ENCODE measurements around the gene FMN2.

FMN2 gene

DNA sequence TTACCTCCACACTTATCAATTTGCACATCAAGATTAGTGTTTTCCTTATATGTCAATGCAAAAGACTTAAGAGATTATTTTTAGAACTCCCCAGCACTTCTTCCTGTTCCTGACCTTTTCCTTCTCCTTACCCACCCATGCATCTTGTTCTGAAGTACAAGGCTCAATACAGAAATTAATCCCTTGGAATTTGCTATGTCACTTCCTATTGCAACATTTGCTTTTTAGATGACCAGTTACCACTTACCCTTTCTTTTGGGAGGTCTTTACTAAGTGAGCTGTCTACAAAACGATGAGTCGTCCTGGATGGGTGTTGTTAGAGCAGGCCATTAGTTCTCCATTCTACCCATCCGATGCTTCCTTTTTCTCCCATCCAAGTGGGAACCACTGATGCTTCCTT, 221.2 kb downstream of the FMN2 start:
- no peaks in the 10 kb centered on the region for H3F3A ChIP-seq (ENCODE audit: control insufficient read depth, insufficient read depth)

GRCh38 chr1:240314845-240315801, 223.4 kb downstream of the FMN2 start:
- Histone ChIP-seq H3K36me3 (ENCODE audit: control insufficient read depth, low read length) (no peaks in the 10 kb centered on the region), H3K27me3 (ENCODE audit: control insufficient read depth, low read length) (no peaks in the 10 kb centered on the region), H3K79me2 (ENCODE audit: control insufficient read depth, low read length) (no peaks in the 10 kb centered on the region), H3K4me2 (ENCODE audit: low read length) (no peak overlapping the region), H3K27ac (ENCODE audit: low read depth, low read length) (no peak overlapping the region), H3K4me1 (ENCODE audit: control insufficient read depth, low read length) (peaks cover 10% of the 10 kb centered on the region), H3K9me3 (ENCODE audit: control insufficient read depth, insufficient read depth, low read length) (no peaks in the 10 kb centered on the region), H3F3A (ENCODE audit: control insufficient read depth, insufficient read depth) (no peaks in the 10 kb centered on the region), H3K9me2 (replicated peaks; ENCODE audit: control insufficient read depth, low read length) (no peaks in the 10 kb centered on the region), H3K4me3 (ENCODE audit: low read length) (no peak overlapping the region), H4K20me1 (ENCODE audit: control insufficient read depth, insufficient read depth, low read depth, low read length) (no peaks in the 10 kb centered on the region)
- TF ChIP-seq, protein P1, sequence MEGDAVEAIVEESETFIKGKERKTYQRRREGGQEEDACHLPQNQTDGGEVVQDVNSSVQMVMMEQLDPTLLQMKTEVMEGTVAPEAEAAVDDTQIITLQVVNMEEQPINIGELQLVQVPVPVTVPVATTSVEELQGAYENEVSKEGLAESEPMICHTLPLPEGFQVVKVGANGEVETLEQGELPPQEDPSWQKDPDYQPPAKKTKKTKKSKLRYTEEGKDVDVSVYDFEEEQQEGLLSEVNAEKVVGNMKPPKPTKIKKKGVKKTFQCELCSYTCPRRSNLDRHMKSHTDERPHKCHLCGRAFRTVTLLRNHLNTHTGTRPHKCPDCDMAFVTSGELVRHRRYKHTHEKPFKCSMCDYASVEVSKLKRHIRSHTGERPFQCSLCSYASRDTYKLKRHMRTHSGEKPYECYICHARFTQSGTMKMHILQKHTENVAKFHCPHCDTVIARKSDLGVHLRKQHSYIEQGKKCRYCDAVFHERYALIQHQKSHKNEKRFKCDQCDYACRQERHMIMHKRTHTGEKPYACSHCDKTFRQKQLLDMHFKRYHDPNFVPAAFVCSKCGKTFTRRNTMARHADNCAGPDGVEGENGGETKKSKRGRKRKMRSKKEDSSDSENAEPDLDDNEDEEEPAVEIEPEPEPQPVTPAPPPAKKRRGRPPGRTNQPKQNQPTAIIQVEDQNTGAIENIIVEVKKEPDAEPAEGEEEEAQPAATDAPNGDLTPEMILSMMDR (IDR thresholded peaks at IDR 0.05; ENCODE audit: low read depth, low read length, poor library complexity, severe bottlenecking), result no peak
- TF ChIP-seq EZH2phosphoT487 (IDR thresholded peaks at IDR 0.05; ENCODE audit: borderline replicate concordance, low read length), result no peak

More for the DNA sequence above, 221.2 kb downstream of the FMN2 start:
- H3K4me2 ChIP-seq (ENCODE audit: low read length), result no peak overlapping the region
- no peak overlapping the region for H3K4me3 ChIP-seq (ENCODE audit: low read length)
- H3K9me3 ChIP-seq (ENCODE audit: control insufficient read depth, insufficient read depth, low read length), result no peaks in the 10 kb centered on the region
- TF ChIP-seq EZH2phosphoT487 (IDR thresholded peaks at IDR 0.05; ENCODE audit: borderline replicate concordance, low read length), result no peak
- TF ChIP-seq, protein P1 (IDR thresholded peaks at IDR 0.05; ENCODE audit: low read depth, low read length, poor library complexity, severe bottlenecking), result no peak
- H3K9me2 ChIP-seq (replicated peaks; ENCODE audit: control insufficient read depth, low read length), result no peaks in the 10 kb centered on the region
- no peaks in the 10 kb centered on the region for H3K79me2 ChIP-seq (ENCODE audit: control insufficient read depth, low read length)
- H3K27me3 ChIP-seq (ENCODE audit: control insufficient read depth, low read length), result no peaks in the 10 kb centered on the region
- no peaks in the 10 kb centered on the region for H3K36me3 ChIP-seq (ENCODE audit: control insufficient read depth, low read length)
- no peak overlapping the region for H3K27ac ChIP-seq (ENCODE audit: low read depth, low read length)
- H3K4me1 ChIP-seq (ENCODE audit: control insufficient read depth, low read length), result peaks cover 10% of the 10 kb centered on the region
- H4K20me1 ChIP-seq (ENCODE audit: control insufficient read depth, insufficient read depth, low read depth, low read length), result no peaks in the 10 kb centered on the region

GRCh38 chr1:240319998-240320397, 228.3 kb downstream of the FMN2 start:
- TF ChIP-seq, protein P1 (IDR thresholded peaks at IDR 0.05; ENCODE audit: low read depth, low read length, poor library complexity, severe bottlenecking), result no peak
- no peak for TF ChIP-seq EZH2phosphoT487 (IDR thresholded peaks at IDR 0.05; ENCODE audit: borderline replicate concordance, low read length)
- no peak overlapping the region for H3K27ac ChIP-seq (ENCODE audit: low read depth, low read length)
- no peaks in the 10 kb centered on the region for H3K27me3 ChIP-seq (ENCODE audit: control insufficient read depth, low read length)
- no peaks in the 10 kb centered on the region for H3K9me2 ChIP-seq (replicated peaks; ENCODE audit: control insufficient read depth, low read length)
- no peaks in the 10 kb centered on the region for H3F3A ChIP-seq (ENCODE audit: control insufficient read depth, insufficient read depth)
- no peaks in the 10 kb centered on the region for H3K79me2 ChIP-seq (ENCODE audit: control insufficient read depth, low read length)
- no peaks in the 10 kb centered on the region for H3K4me1 ChIP-seq (ENCODE audit: control insufficient read depth, low read length)
- H3K4me3 ChIP-seq (ENCODE audit: low read length), result no peak overlapping the region
- no peaks in the 10 kb centered on the region for H3K9me3 ChIP-seq (ENCODE audit: control insufficient read depth, insufficient read depth, low read length)
- no peaks in the 10 kb centered on the region for H4K20me1 ChIP-seq (ENCODE audit: control insufficient read depth, insufficient read depth, low read depth, low read length)
- no peak overlapping the region for H3K4me2 ChIP-seq (ENCODE audit: low read length)
- no peaks in the 10 kb centered on the region for H3K36me3 ChIP-seq (ENCODE audit: control insufficient read depth, low read length)

Data from DOHH2 (cell line).